Mesendoderm (in vitro differentiated cells): ENCODE measurements around the gene OLR1.

Source experiments
- DNase-seq: peaks from one replicate; pipeline ENCODE4 v3.0.0; 2013
- H2AK5ac ChIP-seq: 2 replicates; pipeline ENCODE4 v1.6.1; 2013; ENCODE audit warnings: low read length, inconsistent platforms
- H2BK120ac ChIP-seq: 2 replicates; pipeline ENCODE4 v1.6.1; 2013; ENCODE audit warnings: low read depth, mild to moderate bottlenecking, low read length, moderate library complexity, mixed read lengths
- H2BK15ac ChIP-seq: replicated peaks from 2 replicates; pipeline ENCODE4 v1.6.1; 2013; ENCODE audit warnings: low read depth, mild to moderate bottlenecking, moderate library complexity
- H2BK5ac ChIP-seq: 2 replicates; pipeline ENCODE4 v1.6.1; 2013; ENCODE audit warnings: low read length, inconsistent platforms
- H3K18ac ChIP-seq: 2 replicates; pipeline ENCODE4 v1.6.1; 2013; ENCODE audit warnings: mild to moderate bottlenecking, low read length, mixed read lengths
- H3K23ac ChIP-seq: one replicate; pipeline ENCODE4 v1.6.1; 2013; ENCODE audit warnings: low read length
- H3K27ac ChIP-seq: 2 replicates; pipeline ENCODE4 v1.5.1; 2013; ENCODE audit warnings: low read depth, mild to moderate bottlenecking, inconsistent platforms, low read length, moderate library complexity
- H3K27me3 ChIP-seq: 2 replicates; pipeline ENCODE4 v1.6.1; 2013; ENCODE audit warnings: low read length, control low read depth, mild to moderate bottlenecking, inconsistent platforms; ENCODE audit not compliant: insufficient read depth, poor library complexity
- H3K36me3 ChIP-seq: 2 replicates; pipeline ENCODE4 v1.6.1; 2013; ENCODE audit warnings: low read length, inconsistent platforms; ENCODE audit not compliant: control insufficient read depth, insufficient read depth
- H3K4ac ChIP-seq: one replicate; pipeline ENCODE4 v1.6.1; 2013; ENCODE audit warnings: low read depth, mild to moderate bottlenecking, low read length, moderate library complexity
- H3K4me1 ChIP-seq: 2 replicates; pipeline ENCODE4 v1.6.1; 2013; ENCODE audit warnings: low read depth, low read length, inconsistent platforms; ENCODE audit not compliant: control insufficient read depth
- H3K4me2 ChIP-seq: 2 replicates; pipeline ENCODE4 v1.6.1; 2013; ENCODE audit warnings: low read length
- H3K4me3 ChIP-seq: 2 replicates; pipeline ENCODE4 v1.5.1; 2013; ENCODE audit warnings: mild to moderate bottlenecking, low read length
- H3K56ac ChIP-seq: one replicate; pipeline ENCODE4 v1.6.1; 2013; ENCODE audit warnings: low read length
- H3K79me1 ChIP-seq: 2 replicates; pipeline ENCODE4 v1.6.1; 2013; ENCODE audit warnings: low read length, inconsistent platforms
- H3K79me2 ChIP-seq: 2 replicates; pipeline ENCODE4 v1.6.1; 2013; ENCODE audit warnings: mild to moderate bottlenecking, low read length; ENCODE audit not compliant: control insufficient read depth, insufficient read depth
- H3K9ac ChIP-seq: 2 replicates; pipeline ENCODE4 v1.6.1; 2013; ENCODE audit warnings: low read length, inconsistent platforms
- H4K5ac ChIP-seq: one replicate; pipeline ENCODE4 v1.6.1; 2013; ENCODE audit warnings: low read length
- H4K8ac ChIP-seq: one replicate; pipeline ENCODE4 v1.6.1; 2013; ENCODE audit warnings: low read depth, mild to moderate bottlenecking, control low read depth, low read length, moderate library complexity
- WGBS: extraction: QIAGEN DNeasy Blood & Tissue Kit; methylation state at CpG from one replicate; pipeline ENCODE4 v1.1.7; 2013; ENCODE audit warnings: low lambda C conversion rate, missing lambda C conversion rate; ENCODE audit not compliant: insufficient coverage; ENCODE audit errors: extremely low coverage; 5-methylcytosine and 5-hydroxymethylcytosine counted together

OLR1 gene

GRCh38 chr12:10131111-10131690, 40.7 kb downstream of the OLR1 start:
- no peak overlapping the region for H3K9ac ChIP-seq
- no peak overlapping the region for H3K56ac ChIP-seq
- no peak overlapping the region for H4K5ac ChIP-seq
- H3K4me1 ChIP-seq, result peaks cover 3% of the 10 kb centered on the region
- no peak overlapping the region for H4K8ac ChIP-seq
- H3K79me1 ChIP-seq, result no peaks in the 10 kb centered on the region
- H3K18ac ChIP-seq, result no peak overlapping the region
- H2BK5ac ChIP-seq, result no peak overlapping the region
- H2AK5ac ChIP-seq, result no peak overlapping the region
- no peak overlapping the region for H3K23ac ChIP-seq
- DNase-seq, result peak; percentile 23
- no peaks in the 10 kb centered on the region for H3K36me3 ChIP-seq
- no peak overlapping the region for H3K4ac ChIP-seq
- peak overlapping the region; percentile 61 for H2BK120ac ChIP-seq
- no CpG with 5 or more reads among the region's 2 CpGs for WGBS
- H3K27me3 ChIP-seq, result no peaks in the 10 kb centered on the region
- no peak overlapping the region for H3K4me3 ChIP-seq
- H2BK15ac ChIP-seq, result peak overlapping the region; percentile 96
- H3K4me2 ChIP-seq, result no peak overlapping the region
- H3K27ac ChIP-seq, result no peak overlapping the region
- H3K79me2 ChIP-seq, result no peaks in the 10 kb centered on the region

- Histone ChIP-seq H3K79me1 (no peaks in the 10 kb centered on the region), H3K9ac (no peak within 1 kb of the TSS), H3K23ac (no peak within 1 kb of the TSS), H3K56ac (no peak within 1 kb of the TSS), H2BK15ac (no peak within 1 kb of the TSS), H3K27ac (no peak within 1 kb of the TSS), H4K8ac (no peak within 1 kb of the TSS), H3K4me2 (no peak within 1 kb of the TSS), H3K4me1 (peaks cover 3% of the 10 kb centered on the region), H3K18ac (peak within 1 kb of the TSS; percentile 39), H3K79me2 (no peaks in the 10 kb centered on the region), H4K5ac (no peak within 1 kb of the TSS), H2BK5ac (no peak within 1 kb of the TSS), H2AK5ac (no peak within 1 kb of the TSS), H3K4me3 (no peak within 1 kb of the TSS), H3K36me3 (no peaks in the 10 kb centered on the region), H3K4ac (peak within 1 kb of the TSS; percentile 31), H2BK120ac (peak within 1 kb of the TSS; percentile 12), H3K27me3 (no peaks in the 10 kb centered on the region)
- DNase-seq, result no peak
- no CpG with 5 or more reads among the region's 1 CpG for WGBS
Observed at GRCh38 chr12:10130042-10130441, 41.9 kb downstream of the OLR1 start, which contains the start of gene CLEC7A. CLEC7A (minus strand) TSS chr12:10130199; CDS start chr12:10130082, 117 bp downstream.

DNA sequence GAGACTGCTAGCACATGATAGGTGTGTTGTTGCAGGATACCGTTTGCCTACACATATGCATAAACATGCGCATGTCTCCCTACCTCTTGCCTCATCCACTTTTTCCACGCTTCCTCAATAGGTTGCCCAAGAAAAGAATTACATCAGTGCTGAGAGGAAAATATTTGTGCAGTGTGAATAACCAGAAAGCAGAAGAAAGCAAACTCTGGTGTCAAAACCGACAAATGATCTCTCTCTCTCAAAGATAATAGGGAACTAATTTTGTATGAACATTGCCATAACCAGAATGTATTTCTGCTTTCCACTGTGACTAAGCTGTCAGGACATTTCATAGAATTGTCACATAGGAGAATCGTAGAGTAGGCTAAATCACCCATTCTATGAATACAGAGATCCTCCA, 43.2 kb downstream of the OLR1 start:
- Histone ChIP-seq H2BK120ac (no peak overlapping the region), H4K5ac (no peak overlapping the region), H3K56ac (no peak overlapping the region), H3K4me2 (no peak overlapping the region), H3K79me1 (no peaks in the 10 kb centered on the region), H2BK15ac (no peak overlapping the region), H2BK5ac (no peak overlapping the region), H3K9ac (no peak overlapping the region), H3K27me3 (no peaks in the 10 kb centered on the region), H4K8ac (no peak overlapping the region), H3K4ac (no peak overlapping the region), H3K27ac (no peak overlapping the region), H2AK5ac (peak overlapping the region; percentile 65), H3K79me2 (no peaks in the 10 kb centered on the region), H3K18ac (no peak overlapping the region), H3K36me3 (no peaks in the 10 kb centered on the region), H3K23ac (no peak overlapping the region), H3K4me3 (no peak overlapping the region), H3K4me1 (peaks cover 3% of the 10 kb centered on the region)
- DNase-seq, result peak; percentile 13
- WGBS, result no CpG with 5 or more reads among the region's 5 CpGs

DNA sequence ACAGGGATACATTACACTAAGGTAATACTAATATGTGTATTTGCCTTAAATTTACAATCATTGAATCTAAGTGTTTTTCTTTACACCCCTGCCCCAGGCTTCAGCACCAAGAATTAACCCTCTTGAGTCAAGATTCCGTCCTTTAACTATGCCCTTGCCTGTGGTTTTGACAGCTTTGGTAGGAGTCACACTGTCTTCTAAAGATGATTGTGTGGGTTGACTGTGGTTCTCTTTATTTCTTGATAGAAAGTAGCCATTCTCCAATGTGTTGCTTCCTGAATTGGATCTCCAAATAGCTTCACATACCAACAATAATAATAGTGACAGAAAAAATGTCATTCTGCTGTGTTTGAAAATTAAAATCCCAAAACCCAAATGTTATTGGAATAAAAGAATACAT, 45.5 kb downstream of the OLR1 start:
- Histone ChIP-seq H3K56ac (no peak overlapping the region), H3K4me2 (no peak overlapping the region), H3K23ac (no peak overlapping the region), H2BK5ac (no peak overlapping the region), H3K4me1 (peaks cover 3% of the 10 kb centered on the region), H4K5ac (no peak overlapping the region), H3K27me3 (no peaks in the 10 kb centered on the region), H3K4ac (no peak overlapping the region), H3K9ac (no peak overlapping the region), H3K27ac (no peak overlapping the region), H2AK5ac (no peak overlapping the region), H2BK120ac (no peak overlapping the region), H3K36me3 (no peaks in the 10 kb centered on the region), H2BK15ac (no peak overlapping the region), H4K8ac (no peak overlapping the region), H3K79me2 (no peaks in the 10 kb centered on the region), H3K4me3 (no peak overlapping the region), H3K79me1 (no peaks in the 10 kb centered on the region), H3K18ac (no peak overlapping the region)
- no peak for DNase-seq
- WGBS, result no CpG with 5 or more reads among the region's 1 CpG

- WGBS, result no CpG with 5 or more reads among the region's 4 CpGs
Observed at GRCh38 chr12:10122689-10123088, 49.2 kb downstream of the OLR1 start.

DNA sequence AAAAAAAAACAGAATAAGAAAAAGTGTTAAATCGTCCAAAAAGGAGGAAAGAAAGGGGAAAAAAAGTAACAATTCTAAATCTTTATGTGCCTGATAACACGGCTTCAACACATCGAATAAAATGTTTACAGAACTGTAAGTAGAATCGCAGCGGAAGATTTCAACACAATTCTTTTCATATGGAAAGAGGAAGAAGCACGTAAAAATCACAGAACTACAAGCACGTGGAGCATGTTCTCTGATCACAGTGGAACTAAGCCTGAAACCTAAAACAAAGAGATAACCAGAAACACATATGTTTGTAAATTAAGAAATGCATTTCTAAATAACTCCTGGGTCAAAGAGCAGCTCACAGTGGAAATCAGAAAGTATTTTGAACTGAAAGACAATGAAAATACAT, 50.7 kb downstream of the OLR1 start:
- H2AK5ac ChIP-seq, result no peak overlapping the region
- H3K79me2 ChIP-seq, result no peaks in the 10 kb centered on the region
- no peak overlapping the region for H3K23ac ChIP-seq
- no peak overlapping the region for H3K4ac ChIP-seq
- no peak overlapping the region for H4K8ac ChIP-seq
- H3K4me3 ChIP-seq, result no peak overlapping the region
- no peaks in the 10 kb centered on the region for H3K79me1 ChIP-seq
- no peaks in the 10 kb centered on the region for H3K27me3 ChIP-seq
- H4K5ac ChIP-seq, result no peak overlapping the region
- no peak overlapping the region for H3K18ac ChIP-seq
- no peak overlapping the region for H2BK120ac ChIP-seq
- H3K36me3 ChIP-seq, result no peaks in the 10 kb centered on the region
- no peaks in the 10 kb centered on the region for H3K4me1 ChIP-seq
- no peak overlapping the region for H2BK5ac ChIP-seq
- H3K27ac ChIP-seq, result no peak overlapping the region
- no peak overlapping the region for H3K9ac ChIP-seq
- no peak overlapping the region for H3K4me2 ChIP-seq
- no peak overlapping the region for H2BK15ac ChIP-seq
- no CpG with 5 or more reads among the region's 7 CpGs for WGBS
- no peak overlapping the region for H3K56ac ChIP-seq
- no peak for DNase-seq

More at GRCh38 chr12:10122689-10123088, 49.2 kb downstream of the OLR1 start:
- Histone ChIP-seq H3K56ac (no peak overlapping the region), H3K79me1 (no peaks in the 10 kb centered on the region), H2BK15ac (no peak overlapping the region), H2AK5ac (no peak overlapping the region), H3K36me3 (no peaks in the 10 kb centered on the region), H4K8ac (no peak overlapping the region), H3K4me2 (no peak overlapping the region), H4K5ac (no peak overlapping the region), H3K9ac (no peak overlapping the region), H3K18ac (no peak overlapping the region), H3K4me3 (no peak overlapping the region), H2BK120ac (no peak overlapping the region), H3K27ac (no peak overlapping the region), H3K4me1 (no peaks in the 10 kb centered on the region), H2BK5ac (no peak overlapping the region), H3K27me3 (no peaks in the 10 kb centered on the region), H3K79me2 (no peaks in the 10 kb centered on the region), H3K4ac (no peak overlapping the region), H3K23ac (no peak overlapping the region)
- DNase-seq, result no peak
